ENCODE results near the gene PPARGC1A. TPM values are rescaled to one million over a fixed set of nuclear protein-coding genes. Genes with fewer than 3 reads are reported as not detected.

PPARGC1A gene
- total RNA-seq, 1 donor: 0.81 TPM

DNA sequence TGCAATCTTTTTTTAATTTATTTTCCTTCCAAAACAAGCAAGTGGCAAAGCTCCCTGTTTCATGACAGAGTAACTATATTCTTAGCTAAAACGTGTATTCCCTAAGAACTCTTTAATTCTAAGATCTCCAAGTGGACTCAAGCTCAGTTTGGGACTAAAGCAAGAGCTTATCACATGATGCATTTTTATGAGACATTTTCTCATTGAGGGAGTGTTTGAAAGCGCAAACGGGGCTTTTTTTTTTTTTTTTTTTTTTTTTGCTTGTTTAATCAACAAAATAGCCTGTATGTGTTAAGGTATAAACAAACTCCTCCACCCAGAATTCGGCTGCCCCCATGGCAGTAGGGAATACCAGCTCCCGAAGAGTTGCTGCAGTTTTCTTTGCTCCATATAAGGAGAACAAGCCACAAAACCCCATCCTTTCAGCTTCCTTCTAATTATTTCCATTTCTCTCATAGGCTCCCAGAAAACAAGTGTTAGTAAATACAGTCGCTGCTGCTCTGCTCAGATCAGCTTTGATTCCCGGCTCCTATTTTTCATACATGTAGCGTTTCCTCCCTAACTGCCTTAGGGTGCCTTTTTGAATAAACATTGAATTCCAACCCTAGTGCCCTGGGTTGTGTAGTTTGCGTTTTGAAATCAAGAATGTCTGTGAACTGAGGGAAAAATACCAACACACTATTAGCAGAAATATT lies 669 bp upstream of the PPARGC1A start:
- TF ChIP-seq, protein P1, sequence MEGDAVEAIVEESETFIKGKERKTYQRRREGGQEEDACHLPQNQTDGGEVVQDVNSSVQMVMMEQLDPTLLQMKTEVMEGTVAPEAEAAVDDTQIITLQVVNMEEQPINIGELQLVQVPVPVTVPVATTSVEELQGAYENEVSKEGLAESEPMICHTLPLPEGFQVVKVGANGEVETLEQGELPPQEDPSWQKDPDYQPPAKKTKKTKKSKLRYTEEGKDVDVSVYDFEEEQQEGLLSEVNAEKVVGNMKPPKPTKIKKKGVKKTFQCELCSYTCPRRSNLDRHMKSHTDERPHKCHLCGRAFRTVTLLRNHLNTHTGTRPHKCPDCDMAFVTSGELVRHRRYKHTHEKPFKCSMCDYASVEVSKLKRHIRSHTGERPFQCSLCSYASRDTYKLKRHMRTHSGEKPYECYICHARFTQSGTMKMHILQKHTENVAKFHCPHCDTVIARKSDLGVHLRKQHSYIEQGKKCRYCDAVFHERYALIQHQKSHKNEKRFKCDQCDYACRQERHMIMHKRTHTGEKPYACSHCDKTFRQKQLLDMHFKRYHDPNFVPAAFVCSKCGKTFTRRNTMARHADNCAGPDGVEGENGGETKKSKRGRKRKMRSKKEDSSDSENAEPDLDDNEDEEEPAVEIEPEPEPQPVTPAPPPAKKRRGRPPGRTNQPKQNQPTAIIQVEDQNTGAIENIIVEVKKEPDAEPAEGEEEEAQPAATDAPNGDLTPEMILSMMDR (IDR thresholded peaks at IDR 0.05; ENCODE audit: insufficient read depth, low read length): no peak
- no peak overlapping the region for H3K4me3 ChIP-seq (ENCODE audit: low read depth, low read length)
- no peak for DNase-seq (ENCODE audit: low read depth)

DNA sequence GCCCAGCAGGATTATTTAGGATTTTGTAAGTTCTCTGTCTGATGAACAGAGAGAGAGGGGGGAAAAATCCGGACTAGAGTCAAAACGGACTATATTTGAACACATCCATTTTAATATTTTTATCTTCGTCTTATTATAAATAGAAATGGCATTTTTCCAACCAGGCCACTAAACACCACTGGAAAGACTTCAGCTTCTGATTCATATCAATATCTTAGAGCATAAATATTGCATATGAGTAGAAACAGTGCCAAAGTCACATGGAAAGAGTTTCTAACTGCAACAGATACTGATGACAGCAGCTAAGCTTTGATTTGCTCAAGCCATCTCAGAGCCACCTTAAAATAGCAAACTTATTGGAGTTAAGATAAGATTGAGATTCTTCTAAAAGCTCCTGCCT lies 456 bp downstream of the PPARGC1A start:
- H3K4me3 ChIP-seq (ENCODE audit: low read depth, low read length): peak overlapping the region; percentile 57
- no peak for DNase-seq (ENCODE audit: low read depth)
- TF ChIP-seq, protein P1 (IDR thresholded peaks at IDR 0.05; ENCODE audit: insufficient read depth, low read length): no peak

DNA sequence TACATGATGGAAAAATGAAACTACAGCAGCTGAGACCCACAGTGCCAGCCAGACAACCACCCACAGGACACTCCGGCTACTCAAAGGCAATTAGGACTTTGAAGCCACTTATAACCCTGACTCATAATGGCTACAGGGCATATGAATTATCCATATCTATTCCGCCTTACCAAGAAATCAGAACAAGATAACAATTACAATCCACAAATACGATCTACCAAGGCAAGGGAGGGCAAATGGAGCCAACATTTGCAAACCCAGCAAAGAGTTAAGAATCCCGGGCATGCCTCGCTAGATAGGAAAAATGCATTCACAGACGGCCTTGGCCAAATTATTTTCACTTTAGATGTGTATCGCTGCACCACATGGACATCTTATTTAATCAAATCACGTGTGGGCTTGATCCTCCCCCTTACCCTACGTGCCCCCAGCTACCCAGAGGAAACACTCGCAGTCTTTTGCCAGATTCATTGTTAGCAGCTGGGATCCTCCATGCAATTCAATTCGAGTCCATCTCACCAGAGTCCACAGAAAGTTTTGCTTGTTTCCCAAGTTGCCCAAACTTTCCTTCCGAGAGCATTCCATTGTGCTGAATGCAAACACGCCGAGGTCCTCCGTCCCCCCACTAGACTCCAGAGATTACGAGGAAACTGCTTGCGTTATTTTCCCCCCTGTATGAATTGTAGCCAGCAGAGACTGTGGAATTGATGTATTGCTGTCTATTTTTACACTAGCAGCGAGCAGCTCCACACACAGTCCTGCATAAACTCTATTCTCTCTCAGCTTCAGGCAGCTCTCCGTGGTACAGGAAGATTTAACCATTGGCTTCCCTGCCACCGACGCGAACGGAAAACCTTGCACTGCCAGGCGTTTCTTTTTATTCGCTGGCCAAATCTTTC lies 1.2 kb downstream of the PPARGC1A start:
- DNase-seq (ENCODE audit: low read depth): peak; percentile 37
- H3K4me3 ChIP-seq (ENCODE audit: low read depth, low read length): peak overlapping the region; percentile 57

GRCh38 chr4:23887989-23888388 lies 1.9 kb downstream of the PPARGC1A start:
- no peak for DNase-seq (ENCODE audit: low read depth)
- no peak overlapping the region for H3K4me3 ChIP-seq (ENCODE audit: low read depth, low read length)
- TF ChIP-seq, protein P1 (IDR thresholded peaks at IDR 0.05; ENCODE audit: insufficient read depth, low read length): no peak

More for the DNA sequence above, 1.2 kb downstream of the PPARGC1A start:
- TF ChIP-seq, protein P1 (IDR thresholded peaks at IDR 0.05; ENCODE audit: insufficient read depth, low read length): no peak

DNA sequence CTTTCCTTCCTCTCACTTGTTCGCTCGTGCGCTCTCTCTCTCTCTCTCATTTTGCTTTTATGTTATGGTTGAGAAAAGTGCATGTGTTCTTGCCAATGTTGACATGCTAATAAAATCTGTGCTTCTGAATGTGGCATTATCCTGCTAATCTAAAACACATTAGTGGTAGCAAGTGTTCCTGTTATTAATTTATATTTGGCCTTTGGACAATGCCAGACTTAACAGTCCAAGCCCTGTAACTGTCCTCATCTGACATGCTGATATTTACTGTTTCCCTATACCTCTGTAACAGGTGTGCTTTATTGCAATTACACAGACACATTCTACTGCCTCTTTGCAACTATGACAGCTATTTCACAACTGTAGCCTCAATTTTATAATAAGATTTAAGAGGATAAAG lies 2.7 kb downstream of the PPARGC1A start:
- no peak overlapping the region for H3K4me3 ChIP-seq (ENCODE audit: low read depth, low read length)
- TF ChIP-seq, protein P1 (IDR thresholded peaks at IDR 0.05; ENCODE audit: insufficient read depth, low read length): no peak
- DNase-seq (ENCODE audit: low read depth): no peak

DNA sequence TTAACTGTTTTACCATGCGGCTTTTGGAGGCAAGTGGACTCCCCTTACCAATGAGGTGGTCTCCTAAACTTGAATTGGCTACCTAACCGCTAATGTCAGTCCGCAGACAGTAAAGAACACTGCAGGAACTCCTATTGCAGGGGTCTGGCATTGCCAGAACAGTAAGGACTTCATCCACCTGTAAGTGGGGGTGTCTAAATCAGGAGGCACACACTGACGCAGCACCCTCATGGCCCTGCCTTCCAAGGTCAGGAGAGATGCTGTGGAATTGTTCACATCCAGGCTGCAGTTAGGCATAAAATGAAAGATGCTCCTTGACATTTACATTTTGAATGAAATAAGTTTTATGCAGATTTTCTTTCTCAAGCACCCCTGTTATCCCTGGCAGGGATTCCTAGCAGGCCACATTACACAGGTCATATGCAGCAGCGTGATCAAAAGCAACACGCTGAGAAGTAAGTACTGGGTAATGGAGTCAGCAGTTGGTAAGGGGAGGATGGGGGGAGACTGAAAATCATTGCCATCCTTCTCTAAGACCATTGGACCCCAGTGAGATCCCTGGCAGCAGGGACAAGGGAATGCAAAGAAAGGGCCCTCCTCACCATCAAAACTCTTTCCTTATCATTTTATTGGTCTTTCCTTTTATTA lies 3.8 kb downstream of the PPARGC1A start:
- H3K4me3 ChIP-seq (ENCODE audit: low read depth, low read length): no peak overlapping the region
- TF ChIP-seq, protein P1 (IDR thresholded peaks at IDR 0.05; ENCODE audit: insufficient read depth, low read length): no peak
- no peak for DNase-seq (ENCODE audit: low read depth)

All from fibroblast of the aortic adventitia (primary cell).